ENCODE results near the gene SRD5A1.

DNA sequence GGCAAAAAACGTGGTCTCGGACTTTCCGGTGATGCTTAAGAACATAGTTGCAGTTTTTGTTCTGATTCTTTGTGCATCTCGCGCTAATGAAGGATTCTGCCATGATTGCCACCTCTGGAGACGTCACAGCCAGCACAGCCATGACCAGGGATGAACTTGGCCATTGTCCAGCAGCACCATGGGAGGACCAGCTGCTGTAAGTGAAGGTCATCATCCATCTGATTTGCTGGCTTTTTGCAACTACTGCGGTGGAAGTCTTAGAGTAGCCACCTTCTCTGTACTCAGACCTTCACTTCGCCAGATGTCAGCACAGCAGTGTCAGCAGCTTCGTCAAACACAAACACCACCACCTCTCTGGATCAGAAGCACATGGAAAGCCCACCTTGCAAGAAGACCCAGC, 46.1 kb upstream of the SRD5A1 start:
- TF ChIP-seq, protein P1, sequence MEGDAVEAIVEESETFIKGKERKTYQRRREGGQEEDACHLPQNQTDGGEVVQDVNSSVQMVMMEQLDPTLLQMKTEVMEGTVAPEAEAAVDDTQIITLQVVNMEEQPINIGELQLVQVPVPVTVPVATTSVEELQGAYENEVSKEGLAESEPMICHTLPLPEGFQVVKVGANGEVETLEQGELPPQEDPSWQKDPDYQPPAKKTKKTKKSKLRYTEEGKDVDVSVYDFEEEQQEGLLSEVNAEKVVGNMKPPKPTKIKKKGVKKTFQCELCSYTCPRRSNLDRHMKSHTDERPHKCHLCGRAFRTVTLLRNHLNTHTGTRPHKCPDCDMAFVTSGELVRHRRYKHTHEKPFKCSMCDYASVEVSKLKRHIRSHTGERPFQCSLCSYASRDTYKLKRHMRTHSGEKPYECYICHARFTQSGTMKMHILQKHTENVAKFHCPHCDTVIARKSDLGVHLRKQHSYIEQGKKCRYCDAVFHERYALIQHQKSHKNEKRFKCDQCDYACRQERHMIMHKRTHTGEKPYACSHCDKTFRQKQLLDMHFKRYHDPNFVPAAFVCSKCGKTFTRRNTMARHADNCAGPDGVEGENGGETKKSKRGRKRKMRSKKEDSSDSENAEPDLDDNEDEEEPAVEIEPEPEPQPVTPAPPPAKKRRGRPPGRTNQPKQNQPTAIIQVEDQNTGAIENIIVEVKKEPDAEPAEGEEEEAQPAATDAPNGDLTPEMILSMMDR (IDR thresholded peaks at IDR 0.05; ENCODE audit: insufficient read depth, low read length), result no peak
- TF ChIP-seq POLR2AphosphoS5 (IDR thresholded peaks at IDR 0.05; ENCODE audit: low read depth), result no peak
- TF ChIP-seq, protein P2, sequence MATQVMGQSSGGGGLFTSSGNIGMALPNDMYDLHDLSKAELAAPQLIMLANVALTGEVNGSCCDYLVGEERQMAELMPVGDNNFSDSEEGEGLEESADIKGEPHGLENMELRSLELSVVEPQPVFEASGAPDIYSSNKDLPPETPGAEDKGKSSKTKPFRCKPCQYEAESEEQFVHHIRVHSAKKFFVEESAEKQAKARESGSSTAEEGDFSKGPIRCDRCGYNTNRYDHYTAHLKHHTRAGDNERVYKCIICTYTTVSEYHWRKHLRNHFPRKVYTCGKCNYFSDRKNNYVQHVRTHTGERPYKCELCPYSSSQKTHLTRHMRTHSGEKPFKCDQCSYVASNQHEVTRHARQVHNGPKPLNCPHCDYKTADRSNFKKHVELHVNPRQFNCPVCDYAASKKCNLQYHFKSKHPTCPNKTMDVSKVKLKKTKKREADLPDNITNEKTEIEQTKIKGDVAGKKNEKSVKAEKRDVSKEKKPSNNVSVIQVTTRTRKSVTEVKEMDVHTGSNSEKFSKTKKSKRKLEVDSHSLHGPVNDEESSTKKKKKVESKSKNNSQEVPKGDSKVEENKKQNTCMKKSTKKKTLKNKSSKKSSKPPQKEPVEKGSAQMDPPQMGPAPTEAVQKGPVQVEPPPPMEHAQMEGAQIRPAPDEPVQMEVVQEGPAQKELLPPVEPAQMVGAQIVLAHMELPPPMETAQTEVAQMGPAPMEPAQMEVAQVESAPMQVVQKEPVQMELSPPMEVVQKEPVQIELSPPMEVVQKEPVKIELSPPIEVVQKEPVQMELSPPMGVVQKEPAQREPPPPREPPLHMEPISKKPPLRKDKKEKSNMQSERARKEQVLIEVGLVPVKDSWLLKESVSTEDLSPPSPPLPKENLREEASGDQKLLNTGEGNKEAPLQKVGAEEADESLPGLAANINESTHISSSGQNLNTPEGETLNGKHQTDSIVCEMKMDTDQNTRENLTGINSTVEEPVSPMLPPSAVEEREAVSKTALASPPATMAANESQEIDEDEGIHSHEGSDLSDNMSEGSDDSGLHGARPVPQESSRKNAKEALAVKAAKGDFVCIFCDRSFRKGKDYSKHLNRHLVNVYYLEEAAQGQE (IDR thresholded peaks at IDR 0.05; ENCODE audit: insufficient replicate concordance, low read depth), result no peak

Data from HL-60 (cell line).